Measurements from ENCODE around the gene ZNF451. TPM values are rescaled to one million over a fixed set of nuclear protein-coding genes. Genes with fewer than 3 reads are reported as not detected.

Gene ZNF451
- total RNA-seq, 1 experiment from 2014 or later: 62.3 TPM

DNA sequence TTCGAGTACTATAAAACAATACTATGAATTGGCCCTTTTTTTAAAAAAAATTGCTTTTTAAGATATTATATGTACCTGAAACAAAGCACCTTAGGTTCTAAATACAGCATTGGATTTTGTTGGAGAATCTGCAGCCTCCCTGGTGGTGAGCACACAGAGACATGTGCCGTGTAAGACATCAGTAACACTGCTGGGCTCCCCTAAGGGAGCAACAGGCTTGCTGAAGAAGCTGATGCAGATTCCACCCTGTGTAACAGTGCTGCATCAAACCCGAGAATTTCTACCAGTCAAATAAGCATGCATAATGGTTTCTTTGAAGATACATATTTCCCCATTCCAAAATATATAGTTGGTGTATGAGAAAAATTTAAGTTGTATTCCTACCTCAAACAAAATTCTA lies 26.1 kb upstream of the ZNF451 start:
- Mint-ChIP-seq H3K27ac (ENCODE audit: unreplicated experiment) (no peak overlapping the region), H3K4me3 (ENCODE audit: unreplicated experiment) (no peak overlapping the region), H3K36me3 (ENCODE audit: insufficient read depth, unreplicated experiment) (peaks cover 25% of the 10 kb centered on the region), H3K9me3 (ENCODE audit: unreplicated experiment) (no peaks in the 10 kb centered on the region), H3K4me1 (ENCODE audit: low read depth, unreplicated experiment) (no peaks in the 10 kb centered on the region), H3K27me3 (ENCODE audit: insufficient read depth, unreplicated experiment) (no peaks in the 10 kb centered on the region)
- TF ChIP-seq, protein P1, sequence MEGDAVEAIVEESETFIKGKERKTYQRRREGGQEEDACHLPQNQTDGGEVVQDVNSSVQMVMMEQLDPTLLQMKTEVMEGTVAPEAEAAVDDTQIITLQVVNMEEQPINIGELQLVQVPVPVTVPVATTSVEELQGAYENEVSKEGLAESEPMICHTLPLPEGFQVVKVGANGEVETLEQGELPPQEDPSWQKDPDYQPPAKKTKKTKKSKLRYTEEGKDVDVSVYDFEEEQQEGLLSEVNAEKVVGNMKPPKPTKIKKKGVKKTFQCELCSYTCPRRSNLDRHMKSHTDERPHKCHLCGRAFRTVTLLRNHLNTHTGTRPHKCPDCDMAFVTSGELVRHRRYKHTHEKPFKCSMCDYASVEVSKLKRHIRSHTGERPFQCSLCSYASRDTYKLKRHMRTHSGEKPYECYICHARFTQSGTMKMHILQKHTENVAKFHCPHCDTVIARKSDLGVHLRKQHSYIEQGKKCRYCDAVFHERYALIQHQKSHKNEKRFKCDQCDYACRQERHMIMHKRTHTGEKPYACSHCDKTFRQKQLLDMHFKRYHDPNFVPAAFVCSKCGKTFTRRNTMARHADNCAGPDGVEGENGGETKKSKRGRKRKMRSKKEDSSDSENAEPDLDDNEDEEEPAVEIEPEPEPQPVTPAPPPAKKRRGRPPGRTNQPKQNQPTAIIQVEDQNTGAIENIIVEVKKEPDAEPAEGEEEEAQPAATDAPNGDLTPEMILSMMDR (IDR thresholded peaks at IDR 0.05; ENCODE audit: insufficient read depth in 1 of 2, low read depth in 1 of 2, low read length in 1 of 2, severe bottlenecking in 1 of 2, unreplicated experiment in 1 of 2): no peak
- no TSS peak for BruUV-seq (replicated peaks)
- Histone ChIP-seq H3K27me3 (replicated peaks; ENCODE audit: control insufficient read depth, insufficient read depth, low read length) (no peaks in the 10 kb centered on the region), H3K4me1 (no peaks in the 10 kb centered on the region), H3K9me3 (no peaks in the 10 kb centered on the region), H3K4me3 (ENCODE audit: low read depth, low read length) (no peak overlapping the region), H3K36me3 (ENCODE audit: control insufficient read depth, insufficient read depth, low read length) (no peaks in the 10 kb centered on the region)
- CTCF ChIA-PET: no interaction called here
- POLR2A ChIA-PET: no interaction called here
- DNase-seq: no peak
- intact Hi-C loops (cut with micrococcal nuclease; ENCODE audit: unreplicated experiment): no loop called here

DNA sequence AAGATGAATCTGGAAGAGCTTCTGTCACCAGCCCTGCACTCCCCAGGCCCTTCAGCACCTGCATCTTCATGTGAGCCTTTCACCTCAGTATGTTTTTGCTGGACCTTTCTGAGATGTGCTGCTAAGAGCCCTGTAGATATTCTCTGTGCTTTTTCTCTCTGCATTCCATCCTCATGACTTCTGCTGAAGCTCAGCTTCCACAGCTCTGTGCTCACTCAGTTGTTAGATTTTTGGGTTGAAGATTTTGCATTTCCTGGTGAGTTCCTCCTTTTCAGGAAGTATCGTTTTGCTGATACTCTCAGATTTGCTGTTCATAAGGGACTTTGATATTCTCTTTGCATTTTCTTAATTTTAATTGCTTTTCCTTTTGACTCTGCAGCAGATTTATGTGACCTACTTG lies 25.2 kb upstream of the ZNF451 start:
- no peaks in the 10 kb centered on the region for H3K36me3 ChIP-seq (ENCODE audit: control insufficient read depth, insufficient read depth, low read length)
- Mint-ChIP-seq H3K4me1 (ENCODE audit: low read depth, unreplicated experiment) (no peaks in the 10 kb centered on the region), H3K27me3 (ENCODE audit: insufficient read depth, unreplicated experiment) (no peaks in the 10 kb centered on the region), H3K36me3 (ENCODE audit: insufficient read depth, unreplicated experiment) (peaks cover 25% of the 10 kb centered on the region), H3K9me3 (ENCODE audit: unreplicated experiment) (no peaks in the 10 kb centered on the region), H3K4me3 (ENCODE audit: unreplicated experiment) (no peak overlapping the region), H3K27ac (ENCODE audit: unreplicated experiment) (no peak overlapping the region)
- H3K27me3 ChIP-seq (replicated peaks; ENCODE audit: control insufficient read depth, insufficient read depth, low read length): no peaks in the 10 kb centered on the region
- ChIA-PET POLR2A (no interaction called here), CTCF (no interaction called here)
- BruUV-seq (replicated peaks): no TSS peak
- DNase-seq: no peak
- H3K4me3 ChIP-seq (ENCODE audit: low read depth, low read length): no peak overlapping the region
- TF ChIP-seq, protein P1 (IDR thresholded peaks at IDR 0.05; ENCODE audit: insufficient read depth in 1 of 2, low read depth in 1 of 2, low read length in 1 of 2, severe bottlenecking in 1 of 2, unreplicated experiment in 1 of 2): no peak
- H3K9me3 ChIP-seq: no peaks in the 10 kb centered on the region
- intact Hi-C loops (cut with micrococcal nuclease; ENCODE audit: unreplicated experiment): no loop called here
- peaks cover 6% of the 10 kb centered on the region; the same call in 1 of the 2 replicates for H3K4me1 ChIP-seq

DNA sequence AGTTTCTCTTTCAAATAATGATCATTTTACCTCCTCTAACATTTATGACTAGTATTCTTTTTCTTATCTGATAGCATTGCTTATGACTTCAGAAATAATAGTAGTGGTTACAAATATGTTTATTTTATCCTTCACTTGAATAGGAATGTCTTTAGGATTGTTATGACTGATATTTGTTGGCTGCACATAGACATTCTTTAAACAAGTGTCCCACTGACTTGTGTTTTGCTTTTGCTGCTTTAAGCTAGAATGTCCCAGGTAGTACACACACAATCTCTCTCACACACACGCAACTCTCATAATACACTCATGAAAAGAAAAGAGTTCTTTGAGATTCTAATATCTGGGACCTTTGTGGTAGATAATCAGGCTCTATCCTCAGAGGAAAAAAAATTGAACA lies 21.9 kb upstream of the ZNF451 start:
- peaks cover 11% of the 10 kb centered on the region; the same call in 1 of the 2 replicates for H3K4me1 ChIP-seq
- no peak overlapping the region for H3K27ac Mint-ChIP-seq (ENCODE audit: unreplicated experiment)
- no peaks in the 10 kb centered on the region for H3K36me3 ChIP-seq (ENCODE audit: control insufficient read depth, insufficient read depth, low read length)
- H3K36me3 Mint-ChIP-seq (ENCODE audit: insufficient read depth, unreplicated experiment): peaks cover 7% of the 10 kb centered on the region
- TF ChIP-seq, protein P1 (IDR thresholded peaks at IDR 0.05; ENCODE audit: insufficient read depth in 1 of 2, low read depth in 1 of 2, low read length in 1 of 2, severe bottlenecking in 1 of 2, unreplicated experiment in 1 of 2): no peak
- BruUV-seq (replicated peaks): no TSS peak
- intact Hi-C loops (cut with micrococcal nuclease; ENCODE audit: unreplicated experiment): no loop called here
- H3K27me3 ChIP-seq (replicated peaks; ENCODE audit: control insufficient read depth, insufficient read depth, low read length): no peaks in the 10 kb centered on the region
- no peaks in the 10 kb centered on the region for H3K4me1 Mint-ChIP-seq (ENCODE audit: low read depth, unreplicated experiment)
- no peaks in the 10 kb centered on the region for H3K9me3 ChIP-seq
- ChIA-PET POLR2A (no interaction called here), CTCF (no interaction called here)
- no peaks in the 10 kb centered on the region for H3K9me3 Mint-ChIP-seq (ENCODE audit: unreplicated experiment)
- no peak for DNase-seq
- no peak overlapping the region for H3K4me3 Mint-ChIP-seq (ENCODE audit: unreplicated experiment)
- H3K4me3 ChIP-seq (ENCODE audit: low read depth, low read length): no peak overlapping the region
- H3K27me3 Mint-ChIP-seq (ENCODE audit: insufficient read depth, unreplicated experiment): no peaks in the 10 kb centered on the region

Measured in Caco-2 (cell line).